SK-N-SH treated with all-trans-retinoic acid at 6 μM for 48 hours (cell line): Measurements from ENCODE around the gene FRG2B.
"Not testable (repeated sequence)": the region's sequence is repeated elsewhere in the genome, so short reads cannot be mapped to it uniquely, and the experiment has no call there.

Experiments used
- ARNTL ChIP-seq: fragments of 450-650 bp; formaldehyde crosslinking; IDR thresholded peaks from 2 replicates; pipeline ENCODE4 v1.5.0; 2020; ENCODE audit warnings: low read depth, mild to moderate bottlenecking, moderate library complexity, borderline replicate concordance
- BACH2 ChIP-seq: fragments of 250-450 bp; sonication (Bioruptor Pico); IDR thresholded peaks from 2 replicates; pipeline ENCODE4 v1.9.0; 2021; ENCODE audit warnings: mild to moderate bottlenecking, borderline replicate concordance
- CREB5 ChIP-seq: fragments of 250-450 bp; sonication (Bioruptor Pico); IDR thresholded peaks from 2 replicates; pipeline ENCODE4 v1.5.1; 2020; ENCODE audit warnings: low read depth, mild to moderate bottlenecking, moderate library complexity
- CSDC2 ChIP-seq: fragments of 250-450 bp; sonication (Bioruptor Pico); IDR thresholded peaks from 2 replicates; pipeline ENCODE4 v1.5.0; 2020; ENCODE audit warnings: mild to moderate bottlenecking, moderate library complexity
- GLIS3 ChIP-seq: fragments of 250-450 bp; sonication (Bioruptor Pico); IDR thresholded peaks from 2 replicates; pipeline ENCODE4 v1.5.0; 2020; ENCODE audit warnings: mild to moderate bottlenecking, moderate library complexity
- OSR1 ChIP-seq: fragments of 250-450 bp; sonication (Bioruptor Pico); IDR thresholded peaks from 2 replicates; pipeline ENCODE4 v1.8.0; 2022; ENCODE audit warnings: moderate library complexity, mild to moderate bottlenecking, inconsistent platforms
- PATZ1 ChIP-seq: fragments of 250-450 bp; sonication (Bioruptor Pico); IDR thresholded peaks from 2 replicates; pipeline ENCODE4 v1.8.0; 2020; ENCODE audit warnings: mild to moderate bottlenecking, moderate library complexity, borderline replicate concordance
- POU6F1 ChIP-seq: fragments of 250-450 bp; sonication (Bioruptor Pico); IDR thresholded peaks from 2 replicates; pipeline ENCODE4 v1.8.0; 2021; ENCODE audit warnings: low read depth, mild to moderate bottlenecking, moderate library complexity, borderline replicate concordance
- SNAI2 ChIP-seq: fragments of 250-450 bp; sonication (Bioruptor Pico); IDR thresholded peaks from 2 replicates; pipeline ENCODE4 v1.5.0; 2020; ENCODE audit warnings: mild to moderate bottlenecking, moderate library complexity
- ZFP3 ChIP-seq: fragments of 250-450 bp; sonication (Bioruptor Pico); IDR thresholded peaks from 2 replicates; pipeline ENCODE4 v1.5.0; 2020; ENCODE audit warnings: mild to moderate bottlenecking, moderate library complexity
- ZFP30 ChIP-seq: fragments of 450-650 bp; formaldehyde crosslinking; IDR thresholded peaks from 2 replicates; pipeline ENCODE4 v1.5.0; 2022; ENCODE audit warnings: mild to moderate bottlenecking, moderate library complexity
- ZNF8 ChIP-seq: fragments of 450-650 bp; formaldehyde crosslinking; IDR thresholded peaks from 2 replicates; pipeline ENCODE4 v1.5.0; 2020; ENCODE audit warnings: mild to moderate bottlenecking, moderate library complexity

GRCh38 chr10:133637846-133638235, 11.2 kb upstream of the FRG2B start:
- not testable (repeated sequence) for TF ChIP-seq CSDC2 (CRISPR knock-in tag); PATZ1; SNAI2; ZNF8 (CRISPR knock-in tag); ARNTL; BACH2; GLIS3 (CRISPR knock-in tag); POU6F1; ZFP3 (CRISPR knock-in tag); OSR1 (CRISPR knock-in tag); CREB5 (CRISPR knock-in tag); ZFP30 (CRISPR knock-in tag)
